Measurements from ENCODE around the gene GPC5. TPM values are rescaled to one million over a fixed set of nuclear protein-coding genes. Genes with fewer than 3 reads are reported as not detected.

The GPC5 gene
- total and polyA plus RNA-seq, 2 donors (not counting 3 experiments of a cell fraction or from before 2014, with no cell fraction given): 0.59 to 0.97 TPM

- dilution Hi-C loops (cut with MboI; ENCODE audit: extremely low pct_ligation_motif_present, low sequenced_read_pairs) (no loop called here), intact Hi-C loops (cut with micrococcal nuclease) (no loop called here)
- POLR2A ChIA-PET: no interaction called here
- no peak overlapping the region for H2AFZ ChIP-seq (ENCODE audit: low read depth, low read length)
- H3K79me2 ChIP-seq (ENCODE audit: control insufficient read depth, insufficient read depth, low read length): no peaks in the 10 kb centered on the region
- CTCF ChIA-PET: no interaction called here
- DNase-seq (ENCODE audit: low read depth, low spot score): no peak
- no peak overlapping the region for H3K4me3 ChIP-seq (replicated peaks in 1 of 3; ENCODE audit: insufficient read depth in 1 of 3, low read depth in 1 of 3, low read length in 3 of 3)
- no peak overlapping the region for H3K9ac ChIP-seq (replicated peaks; ENCODE audit: extremely low read depth, insufficient read depth, low read length)
- FAIRE-seq: no peak
- H3K9me3 ChIP-seq (replicated peaks; ENCODE audit: control insufficient read depth, insufficient read depth, low read length): no peaks in the 10 kb centered on the region
- TF ChIP-seq POLR2A (IDR thresholded peaks at IDR 0.05; ENCODE audit: low read depth, low read length) (no peak), GATA2 (IDR thresholded peaks at IDR 0.05; ENCODE audit: insufficient read depth, insufficient read length, low read depth, low read length) (no peak), FOS (IDR thresholded peaks at IDR 0.05; ENCODE audit: borderline replicate concordance, insufficient read depth, low read length) (no peak), POLR2AphosphoS5 (IDR thresholded peaks at IDR 0.05; ENCODE audit: insufficient read depth, low read depth, low read length) (no peak), CTCF (IDR thresholded peaks at IDR 0.05; ENCODE audit: extremely low read depth in 1 of 2, insufficient read depth in 1 of 2, low read depth in 1 of 2, low read length in 2 of 2) (no peak), MAX (IDR thresholded peaks at IDR 0.05; ENCODE audit: insufficient read depth, insufficient read length) (no peak)
- no peaks in the 10 kb centered on the region for H3K9me1 ChIP-seq (replicated peaks; ENCODE audit: control insufficient read depth, extremely low read depth, insufficient read depth, low read length)
- H3K4me1 ChIP-seq (ENCODE audit: control insufficient read depth, extremely low read depth, insufficient read depth, low read length): no peaks in the 10 kb centered on the region
- H3K4me2 ChIP-seq (ENCODE audit: insufficient read depth, low read length): no peak overlapping the region
- H3K36me3 ChIP-seq (ENCODE audit: control insufficient read depth in 2 of 2, extremely low read depth in 1 of 2, insufficient read depth in 2 of 2, low read length in 2 of 2): no peaks in the 10 kb centered on the region
- no TSS peak for BruUV-seq (replicated peaks)
- no peaks in the 10 kb centered on the region for H4K20me1 ChIP-seq (replicated peaks; ENCODE audit: control insufficient read depth, extremely low read depth, insufficient read depth, low read length)
- H3K27me3 ChIP-seq (ENCODE audit: control insufficient read depth in 2 of 2, insufficient read depth in 2 of 2, low read length in 2 of 2): no peaks in the 10 kb centered on the region
- no peak overlapping the region for H3K27ac ChIP-seq (ENCODE audit: insufficient read depth, low read depth, low read length)
Observed at GRCh38 chr13:91618315-91618714, 219.9 kb downstream of the GPC5 start.

GRCh38 chr13:91620670-91621141 lies 222.3 kb downstream of the GPC5 start:
- ChIA-PET POLR2A (no interaction called here), CTCF (no interaction called here)
- no peaks in the 10 kb centered on the region for H4K20me1 ChIP-seq (replicated peaks; ENCODE audit: control insufficient read depth, extremely low read depth, insufficient read depth, low read length)
- H3K79me2 ChIP-seq (ENCODE audit: control insufficient read depth, insufficient read depth, low read length): no peaks in the 10 kb centered on the region
- H3K4me3 ChIP-seq (replicated peaks in 1 of 3; ENCODE audit: insufficient read depth in 1 of 3, low read depth in 1 of 3, low read length in 3 of 3): no peak overlapping the region
- intact Hi-C loops (cut with micrococcal nuclease): no loop called here
- no peaks in the 10 kb centered on the region for H3K9me3 ChIP-seq (replicated peaks; ENCODE audit: control insufficient read depth, insufficient read depth, low read length)
- H3K9ac ChIP-seq (replicated peaks; ENCODE audit: extremely low read depth, insufficient read depth, low read length): no peak overlapping the region
- H3K4me2 ChIP-seq (ENCODE audit: insufficient read depth, low read length): no peak overlapping the region
- H3K4me1 ChIP-seq (ENCODE audit: control insufficient read depth, extremely low read depth, insufficient read depth, low read length): no peaks in the 10 kb centered on the region
- no peak for TF ChIP-seq MAX (IDR thresholded peaks at IDR 0.05; ENCODE audit: insufficient read depth, insufficient read length)
- no peak for TF ChIP-seq MYC (IDR thresholded peaks at IDR 0.05; ENCODE audit: low read depth, low read length)
- TF ChIP-seq JUN (IDR thresholded peaks at IDR 0.05; ENCODE audit: borderline replicate concordance, insufficient read depth, insufficient read length, low read depth): no peak
- no peak for TF ChIP-seq EZH2 (IDR thresholded peaks at IDR 0.05; ENCODE audit: borderline replicate concordance, low read depth, low read length, severe bottlenecking)
- no peak for TF ChIP-seq POLR2A (IDR thresholded peaks at IDR 0.05; ENCODE audit: low read depth, low read length)
- TF ChIP-seq POLR2AphosphoS5 (IDR thresholded peaks at IDR 0.05; ENCODE audit: insufficient read depth, low read depth, low read length): no peak
- TF ChIP-seq GATA2 (IDR thresholded peaks at IDR 0.05; ENCODE audit: insufficient read depth, insufficient read length, low read depth, low read length): no peak
- no peak for TF ChIP-seq FOS (IDR thresholded peaks at IDR 0.05; ENCODE audit: borderline replicate concordance, insufficient read depth, low read length)
- TF ChIP-seq CTCF (IDR thresholded peaks at IDR 0.05; ENCODE audit: extremely low read depth in 1 of 2, insufficient read depth in 1 of 2, low read depth in 1 of 2, low read length in 2 of 2): no peak
- H2AFZ ChIP-seq (ENCODE audit: low read depth, low read length): no peak overlapping the region
- DNase-seq (ENCODE audit: low read depth, low spot score): no peak
- no TSS peak for BruUV-seq (replicated peaks)
- no peak overlapping the region for H3K27ac ChIP-seq (ENCODE audit: insufficient read depth, low read depth, low read length)
- no peaks in the 10 kb centered on the region for H3K9me1 ChIP-seq (replicated peaks; ENCODE audit: control insufficient read depth, extremely low read depth, insufficient read depth, low read length)
- no peaks in the 10 kb centered on the region for H3K36me3 ChIP-seq (ENCODE audit: control insufficient read depth in 2 of 2, extremely low read depth in 1 of 2, insufficient read depth in 2 of 2, low read length in 2 of 2)
- no peaks in the 10 kb centered on the region for H3K27me3 ChIP-seq (ENCODE audit: control insufficient read depth in 2 of 2, insufficient read depth in 2 of 2, low read length in 2 of 2)
- FAIRE-seq: no peak
- dilution Hi-C loops (cut with MboI; ENCODE audit: extremely low pct_ligation_motif_present, low sequenced_read_pairs): no loop called here

Measured in endothelial cell of umbilical vein (primary cell).